WTC11 (cell line): ENCODE results near the gene CPSF3. TPM values are rescaled to one million over a fixed set of nuclear protein-coding genes. Genes with fewer than 3 reads are reported as not detected.

Source experiments
- ATAC-seq: fragments of 200-7000 bp; cut with Tn5 transposase; 2 replicates; pipeline ENCODE4 v1.10.0; 2021; ENCODE audit warnings: mild to moderate bottlenecking, moderate library complexity
- CTCF ChIA-PET: fragments of 300-600 bp; sonication (Branson Sonifier 250); formaldehyde crosslinking; loops from one replicate; lab custom pipeline; 2021; ENCODE audit warnings: antibody characterized with exemption; lab: Charles Lee
- POLR2A ChIA-PET: fragments of 350-600 bp; sonication (Branson Sonifier 250); formaldehyde crosslinking; loops from one replicate; lab custom pipeline; 2021; ENCODE audit warnings: antibody characterized with exemption; lab: Charles Lee
- DNase-seq: peaks from one replicate; pipeline ENCODE4 v3.0.0; 2021; ENCODE audit warnings: low spot score
- H3K27ac Mint-ChIP-seq: 2 replicates; pipeline ENCODE4 v1.8.0; 2021; ENCODE audit warnings: mixed read lengths
- H3K27me3 Mint-ChIP-seq: 2 replicates; pipeline ENCODE4 v1.8.0; 2021; ENCODE audit warnings: low read depth, mild to moderate bottlenecking, moderate library complexity, mixed read lengths
- H3K36me3 Mint-ChIP-seq: 2 replicates; pipeline ENCODE4 v1.8.0; 2021; ENCODE audit warnings: mixed read lengths
- H3K4me1 Mint-ChIP-seq: 2 replicates; pipeline ENCODE4 v1.8.0; 2022; ENCODE audit warnings: mixed read lengths
- H3K4me3 Mint-ChIP-seq: 2 replicates; pipeline ENCODE4 v1.8.0; 2021; ENCODE audit warnings: mild to moderate bottlenecking, moderate library complexity, mixed read lengths
- H3K9me3 Mint-ChIP-seq: 2 replicates; pipeline ENCODE4 v1.8.0; 2021; ENCODE audit warnings: mixed read lengths
- ATF1 ChIP-seq: sonication (generic); formaldehyde crosslinking; IDR thresholded peaks from 2 replicates; pipeline ENCODE4 v1.8.1; 2023; ENCODE audit warnings: mild to moderate bottlenecking, moderate library complexity, missing genetic modification reagents
- CREM ChIP-seq: sonication (generic); formaldehyde crosslinking; IDR thresholded peaks from 2 replicates; pipeline ENCODE4 v1.8.1; 2022; ENCODE audit warnings: mild to moderate bottlenecking, missing genetic modification reagents, moderate library complexity
- E2F5 ChIP-seq: sonication (generic); formaldehyde crosslinking; IDR thresholded peaks from 2 replicates; pipeline ENCODE4 v1.8.1; 2022; ENCODE audit warnings: mild to moderate bottlenecking, moderate library complexity, missing genetic modification reagents
- ETV6 ChIP-seq: sonication (generic); formaldehyde crosslinking; IDR thresholded peaks from 2 replicates; pipeline ENCODE4 v1.8.1; 2022; ENCODE audit warnings: mild to moderate bottlenecking, missing genetic modification reagents
- FOXP4 ChIP-seq: sonication (generic); formaldehyde crosslinking; IDR thresholded peaks from 2 replicates; pipeline ENCODE4 v1.8.0; 2022; ENCODE audit warnings: mild to moderate bottlenecking, missing genetic modification reagents
- IRF1 ChIP-seq: sonication (generic); formaldehyde crosslinking; IDR thresholded peaks from 2 replicates; pipeline ENCODE4 v1.8.0; 2023; ENCODE audit warnings: missing genetic modification reagents
- MAX ChIP-seq: sonication (generic); formaldehyde crosslinking; IDR thresholded peaks from 2 replicates; pipeline ENCODE4 v1.8.0; 2022; ENCODE audit warnings: mild to moderate bottlenecking, missing genetic modification reagents
- MLX ChIP-seq: sonication (generic); formaldehyde crosslinking; IDR thresholded peaks from 2 replicates; pipeline ENCODE4 v1.8.1; 2023; ENCODE audit warnings: mild to moderate bottlenecking, missing genetic modification reagents, moderate library complexity
- MYBL2 ChIP-seq: sonication (generic); formaldehyde crosslinking; IDR thresholded peaks from 2 replicates; pipeline ENCODE4 v1.8.1; 2023; ENCODE audit warnings: mild to moderate bottlenecking, moderate library complexity, missing genetic modification reagents
- NFATC4 ChIP-seq: fragments of 250-450 bp; sonication (Bioruptor Pico); IDR thresholded peaks from 2 replicates; pipeline ENCODE4 v1.9.0; 2021; ENCODE audit warnings: mild to moderate bottlenecking
- NFE2L1 ChIP-seq: sonication (generic); formaldehyde crosslinking; IDR thresholded peaks from 2 replicates; pipeline ENCODE4 v1.8.1; 2023; ENCODE audit warnings: missing genetic modification reagents
- NR2C2 ChIP-seq: sonication (generic); formaldehyde crosslinking; IDR thresholded peaks from 2 replicates; pipeline ENCODE4 v1.8.0; 2022; ENCODE audit warnings: mild to moderate bottlenecking, missing genetic modification reagents
- PREB ChIP-seq: sonication (generic); formaldehyde crosslinking; IDR thresholded peaks from 2 replicates; pipeline ENCODE4 v1.8.1; 2022; ENCODE audit warnings: mild to moderate bottlenecking, missing genetic modification reagents, moderate library complexity, borderline replicate concordance
- PRRX2 ChIP-seq: fragments of 250-450 bp; sonication (Bioruptor Pico); IDR thresholded peaks from 2 replicates; pipeline ENCODE4 v1.8.0; 2021; ENCODE audit warnings: mild to moderate bottlenecking
- SP1 ChIP-seq: sonication (generic); formaldehyde crosslinking; conservative IDR thresholded peaks from 2 replicates; pipeline ENCODE4 v1.8.1; 2022; ENCODE audit warnings: missing genetic modification reagents
- USF2 ChIP-seq: sonication (generic); formaldehyde crosslinking; IDR thresholded peaks from 2 replicates; pipeline ENCODE4 v1.8.1; 2023; ENCODE audit warnings: mild to moderate bottlenecking, missing genetic modification reagents, moderate library complexity
- ZNF232 ChIP-seq: sonication (generic); formaldehyde crosslinking; IDR thresholded peaks from 2 replicates; pipeline ENCODE4 v1.8.0; 2022; ENCODE audit warnings: mild to moderate bottlenecking, missing genetic modification reagents
- ZNF263 ChIP-seq: sonication (generic); formaldehyde crosslinking; IDR thresholded peaks from 2 replicates; pipeline ENCODE4 v1.8.1; 2022; ENCODE audit warnings: low read depth, mild to moderate bottlenecking, moderate library complexity, missing genetic modification reagents
- ZNF317 ChIP-seq: sonication (generic); formaldehyde crosslinking; IDR thresholded peaks from 2 replicates; pipeline ENCODE4 v1.8.1; 2023; ENCODE audit warnings: low read depth, mild to moderate bottlenecking, moderate library complexity, missing genetic modification reagents, borderline replicate concordance
- total RNA-seq: library from RNA; stranded (reverse); gene quantifications from 3 replicates; pipeline ENCODE4 v1.2.3, GENCODE V29; 2021

CPSF3 gene
- total RNA-seq, 1 experiment from 2014 or later = 88.4 TPM

GRCh38 chr2:9398881-9399780 lies 24.3 kb upstream of the CPSF3 start:
- CTCF ChIA-PET = interaction anchor here (1.6 to 3.3 kb wide), 2 partner anchors 256 to 261 kb away, joined by 4 to 10 read pairs; no protein-coding TSS in a partner anchor
- H3K9me3 Mint-ChIP-seq = no peaks in the 10 kb centered on the region
- ATAC-seq (no peak), DNase-seq (no peak)
- peaks cover 7% of the 10 kb centered on the region for H3K36me3 Mint-ChIP-seq
- no peak overlapping the region for H3K4me3 Mint-ChIP-seq
- no peak overlapping the region; the same call in 1 of the 2 replicates for H3K27ac Mint-ChIP-seq
- no peaks in the 10 kb centered on the region for H3K27me3 Mint-ChIP-seq
- TF ChIP-seq MAX (CRISPR knock-in tag) (no peak), FOXP4 (CRISPR knock-in tag) (no peak), PRRX2 (CRISPR knock-in tag) (no peak), MYBL2 (CRISPR knock-in tag) (no peak), ZNF232 (CRISPR knock-in tag) (no peak), SP1 (CRISPR knock-in tag) (no peak), ZNF317 (no peak), NR2C2 (CRISPR knock-in tag) (no peak), USF2 (no peak), PREB (CRISPR knock-in tag) (no peak), NFATC4 (no peak), IRF1 (no peak), ETV6 (CRISPR knock-in tag) (no peak), E2F5 (CRISPR knock-in tag) (no peak), MLX (CRISPR knock-in tag) (no peak), NFE2L1 (CRISPR knock-in tag) (no peak)
- POLR2A ChIA-PET = no interaction called here
- peaks cover 11% of the 10 kb centered on the region for H3K4me1 Mint-ChIP-seq

- TF ChIP-seq CREM (no peak), ZNF263 (CRISPR knock-in tag) (peak; percentile 85; the same call in 1 of the 2 replicates), ATF1 (CRISPR knock-in tag) (no peak), NFE2L1 (CRISPR knock-in tag) (no peak)
- CTCF ChIA-PET = interaction anchor here (0.9 to 3.3 kb wide), 7 partner anchors 22 to 289 kb away, joined by 3 to 10 read pairs (median 4); partner anchors contain the start of gene ITGB1BP1
- peaks cover 7% of the 10 kb centered on the region for H3K36me3 Mint-ChIP-seq
- peaks cover 11% of the 10 kb centered on the region for H3K4me1 Mint-ChIP-seq
- no peak overlapping the region for H3K4me3 Mint-ChIP-seq
- ATAC-seq (no peak), DNase-seq (no peak)
- H3K27ac Mint-ChIP-seq = no peak overlapping the region; the same call in 1 of the 2 replicates
- POLR2A ChIA-PET = interaction anchor here (1.2 kb wide), 1 partner anchor 22 kb away, joined by 3 read pairs; no protein-coding TSS in a partner anchor
- no peaks in the 10 kb centered on the region for H3K27me3 Mint-ChIP-seq
- no peaks in the 10 kb centered on the region for H3K9me3 Mint-ChIP-seq
Observed at GRCh38 chr2:9400268-9401058, 23.0 kb upstream of the CPSF3 start.
